ENCODE data around the gene PSTPIP2. TPM values are rescaled to one million over a fixed set of nuclear protein-coding genes. Genes with fewer than 3 reads are reported as not detected.

PSTPIP2 gene
- total and polyA plus RNA-seq, 2 experiments from 2014 or later = 1.4 to 2.6 TPM

- Histone ChIP-seq H3K4me1 (ENCODE audit: insufficient read depth) (peaks cover 8% of the 10 kb centered on the region), H3K36me3 (ENCODE audit: insufficient read depth) (no peaks in the 10 kb centered on the region), H3K4me3 (no peak overlapping the region), H4K20me1 (replicated peaks; ENCODE audit: insufficient read depth) (no peaks in the 10 kb centered on the region), H3F3A (replicated peaks; ENCODE audit: low read depth) (no peaks in the 10 kb centered on the region), H3K9me2 (ENCODE audit: insufficient read depth) (no peaks in the 10 kb centered on the region), H3K79me2 (replicated peaks; ENCODE audit: insufficient read depth) (no peaks in the 10 kb centered on the region), H3K27ac (ENCODE audit: low read depth) (no peak overlapping the region), H3K27me3 (ENCODE audit: insufficient read depth) (no peaks in the 10 kb centered on the region), H3K4me2 (no peak overlapping the region), H2AFZ (no peak overlapping the region)
- ATAC-seq (no peak), DNase-seq (ENCODE audit: low spot score) (no peak)
- no peak for TF ChIP-seq EZH2 (IDR thresholded peaks at IDR 0.05; ENCODE audit: low read depth, unreplicated experiment)
- no peak for TF ChIP-seq NANOG (IDR thresholded peaks at IDR 0.05; ENCODE audit: borderline replicate concordance)
- TF ChIP-seq EZH2phosphoT487 (IDR thresholded peaks at IDR 0.05; ENCODE audit: unreplicated experiment) = no peak
- no peak for TF ChIP-seq ETS1 (IDR thresholded peaks at IDR 0.05)
- TF ChIP-seq JUNB (IDR thresholded peaks at IDR 0.05; ENCODE audit: unreplicated experiment) = no peak
- TF ChIP-seq CTCF (conservative IDR thresholded peaks at IDR 0.05; ENCODE audit: low read depth in 2 of 2) = no peak
- TF ChIP-seq STAT1 (IDR thresholded peaks at IDR 0.05; ENCODE audit: unreplicated experiment) = no peak
- TF ChIP-seq POLR2AphosphoS5 (IDR thresholded peaks at IDR 0.05; ENCODE audit: low read depth) = no peak
- TF ChIP-seq ZNF114 (CRISPR knock-in tag; IDR thresholded peaks at IDR 0.05) = no peak
- TF ChIP-seq, protein P1, sequence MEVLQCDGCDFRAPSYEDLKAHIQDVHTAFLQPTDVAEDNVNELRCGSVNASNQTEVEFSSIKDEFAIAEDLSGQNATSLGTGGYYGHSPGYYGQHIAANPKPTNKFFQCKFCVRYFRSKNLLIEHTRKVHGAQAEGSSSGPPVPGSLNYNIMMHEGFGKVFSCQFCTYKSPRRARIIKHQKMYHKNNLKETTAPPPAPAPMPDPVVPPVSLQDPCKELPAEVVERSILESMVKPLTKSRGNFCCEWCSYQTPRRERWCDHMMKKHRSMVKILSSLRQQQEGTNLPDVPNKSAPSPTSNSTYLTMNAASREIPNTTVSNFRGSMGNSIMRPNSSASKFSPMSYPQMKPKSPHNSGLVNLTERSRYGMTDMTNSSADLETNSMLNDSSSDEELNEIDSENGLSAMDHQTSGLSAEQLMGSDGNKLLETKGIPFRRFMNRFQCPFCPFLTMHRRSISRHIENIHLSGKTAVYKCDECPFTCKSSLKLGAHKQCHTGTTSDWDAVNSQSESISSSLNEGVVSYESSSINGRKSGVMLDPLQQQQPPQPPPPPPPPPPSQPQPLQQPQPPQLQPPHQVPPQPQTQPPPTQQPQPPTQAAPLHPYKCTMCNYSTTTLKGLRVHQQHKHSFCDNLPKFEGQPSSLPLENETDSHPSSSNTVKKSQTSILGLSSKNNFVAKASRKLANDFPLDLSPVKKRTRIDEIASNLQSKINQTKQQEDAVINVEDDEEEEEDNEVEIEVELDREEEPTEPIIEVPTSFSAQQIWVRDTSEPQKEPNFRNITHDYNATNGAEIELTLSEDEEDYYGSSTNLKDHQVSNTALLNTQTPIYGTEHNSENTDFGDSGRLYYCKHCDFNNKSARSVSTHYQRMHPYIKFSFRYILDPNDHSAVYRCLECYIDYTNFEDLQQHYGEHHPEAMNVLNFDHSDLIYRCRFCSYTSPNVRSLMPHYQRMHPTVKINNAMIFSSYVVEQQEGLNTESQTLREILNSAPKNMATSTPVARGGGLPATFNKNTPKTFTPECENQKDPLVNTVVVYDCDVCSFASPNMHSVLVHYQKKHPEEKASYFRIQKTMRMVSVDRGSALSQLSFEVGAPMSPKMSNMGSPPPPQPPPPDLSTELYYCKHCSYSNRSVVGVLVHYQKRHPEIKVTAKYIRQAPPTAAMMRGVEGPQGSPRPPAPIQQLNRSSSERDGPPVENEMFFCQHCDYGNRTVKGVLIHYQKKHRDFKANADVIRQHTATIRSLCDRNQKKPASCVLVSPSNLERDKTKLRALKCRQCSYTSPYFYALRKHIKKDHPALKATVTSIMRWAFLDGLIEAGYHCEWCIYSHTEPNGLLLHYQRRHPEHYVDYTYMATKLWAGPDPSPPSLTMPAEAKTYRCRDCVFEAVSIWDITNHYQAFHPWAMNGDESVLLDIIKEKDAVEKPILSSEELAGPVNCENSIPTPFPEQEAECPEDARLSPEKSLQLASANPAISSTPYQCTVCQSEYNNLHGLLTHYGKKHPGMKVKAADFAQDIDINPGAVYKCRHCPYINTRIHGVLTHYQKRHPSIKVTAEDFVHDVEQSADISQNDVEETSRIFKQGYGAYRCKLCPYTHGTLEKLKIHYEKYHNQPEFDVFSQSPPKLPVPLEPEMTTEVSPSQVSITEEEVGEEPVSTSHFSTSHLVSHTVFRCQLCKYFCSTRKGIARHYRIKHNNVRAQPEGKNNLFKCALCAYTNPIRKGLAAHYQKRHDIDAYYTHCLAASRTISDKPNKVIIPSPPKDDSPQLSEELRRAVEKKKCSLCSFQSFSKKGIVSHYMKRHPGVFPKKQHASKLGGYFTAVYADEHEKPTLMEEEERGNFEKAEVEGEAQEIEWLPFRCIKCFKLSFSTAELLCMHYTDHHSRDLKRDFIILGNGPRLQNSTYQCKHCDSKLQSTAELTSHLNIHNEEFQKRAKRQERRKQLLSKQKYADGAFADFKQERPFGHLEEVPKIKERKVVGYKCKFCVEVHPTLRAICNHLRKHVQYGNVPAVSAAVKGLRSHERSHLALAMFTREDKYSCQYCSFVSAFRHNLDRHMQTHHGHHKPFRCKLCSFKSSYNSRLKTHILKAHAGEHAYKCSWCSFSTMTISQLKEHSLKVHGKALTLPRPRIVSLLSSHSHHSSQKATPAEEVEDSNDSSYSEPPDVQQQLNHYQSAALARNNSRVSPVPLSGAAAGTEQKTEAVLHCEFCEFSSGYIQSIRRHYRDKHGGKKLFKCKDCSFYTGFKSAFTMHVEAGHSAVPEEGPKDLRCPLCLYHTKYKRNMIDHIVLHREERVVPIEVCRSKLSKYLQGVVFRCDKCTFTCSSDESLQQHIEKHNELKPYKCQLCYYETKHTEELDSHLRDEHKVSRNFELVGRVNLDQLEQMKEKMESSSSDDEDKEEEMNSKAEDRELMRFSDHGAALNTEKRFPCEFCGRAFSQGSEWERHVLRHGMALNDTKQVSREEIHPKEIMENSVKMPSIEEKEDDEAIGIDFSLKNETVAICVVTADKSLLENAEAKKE (CRISPR knock-in tag; IDR thresholded peaks at IDR 0.05) = no peak
- no peak for TF ChIP-seq ZNF331 (CRISPR knock-in tag; IDR thresholded peaks at IDR 0.05; ENCODE audit: low read depth)
- TF ChIP-seq, protein P2, sequence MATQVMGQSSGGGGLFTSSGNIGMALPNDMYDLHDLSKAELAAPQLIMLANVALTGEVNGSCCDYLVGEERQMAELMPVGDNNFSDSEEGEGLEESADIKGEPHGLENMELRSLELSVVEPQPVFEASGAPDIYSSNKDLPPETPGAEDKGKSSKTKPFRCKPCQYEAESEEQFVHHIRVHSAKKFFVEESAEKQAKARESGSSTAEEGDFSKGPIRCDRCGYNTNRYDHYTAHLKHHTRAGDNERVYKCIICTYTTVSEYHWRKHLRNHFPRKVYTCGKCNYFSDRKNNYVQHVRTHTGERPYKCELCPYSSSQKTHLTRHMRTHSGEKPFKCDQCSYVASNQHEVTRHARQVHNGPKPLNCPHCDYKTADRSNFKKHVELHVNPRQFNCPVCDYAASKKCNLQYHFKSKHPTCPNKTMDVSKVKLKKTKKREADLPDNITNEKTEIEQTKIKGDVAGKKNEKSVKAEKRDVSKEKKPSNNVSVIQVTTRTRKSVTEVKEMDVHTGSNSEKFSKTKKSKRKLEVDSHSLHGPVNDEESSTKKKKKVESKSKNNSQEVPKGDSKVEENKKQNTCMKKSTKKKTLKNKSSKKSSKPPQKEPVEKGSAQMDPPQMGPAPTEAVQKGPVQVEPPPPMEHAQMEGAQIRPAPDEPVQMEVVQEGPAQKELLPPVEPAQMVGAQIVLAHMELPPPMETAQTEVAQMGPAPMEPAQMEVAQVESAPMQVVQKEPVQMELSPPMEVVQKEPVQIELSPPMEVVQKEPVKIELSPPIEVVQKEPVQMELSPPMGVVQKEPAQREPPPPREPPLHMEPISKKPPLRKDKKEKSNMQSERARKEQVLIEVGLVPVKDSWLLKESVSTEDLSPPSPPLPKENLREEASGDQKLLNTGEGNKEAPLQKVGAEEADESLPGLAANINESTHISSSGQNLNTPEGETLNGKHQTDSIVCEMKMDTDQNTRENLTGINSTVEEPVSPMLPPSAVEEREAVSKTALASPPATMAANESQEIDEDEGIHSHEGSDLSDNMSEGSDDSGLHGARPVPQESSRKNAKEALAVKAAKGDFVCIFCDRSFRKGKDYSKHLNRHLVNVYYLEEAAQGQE (IDR thresholded peaks at IDR 0.05; ENCODE audit: unreplicated experiment) = no peak
- TF ChIP-seq CREB1 (CRISPR knock-in tag; IDR thresholded peaks at IDR 0.05; ENCODE audit: low read depth) = no peak
- Mint-ChIP-seq H3K36me3 (ENCODE audit: low read depth) (no peaks in the 10 kb centered on the region), H3K9me3 (peaks cover 8% of the 10 kb centered on the region; the same call in 2 of the 3 replicates), H3K27ac (no peak overlapping the region), H3K4me3 (no peak overlapping the region), H3K4me1 (peaks cover 14% of the 10 kb centered on the region), H3K27me3 (ENCODE audit: insufficient read depth, low read depth, poor library complexity) (no peaks in the 10 kb centered on the region)
Measured at GRCh38 chr18:45999536-45999935, 72.5 kb downstream of the PSTPIP2 start.
